Brain pericyte (primary cell): ENCODE data around the gene SPTB.

Source experiments
- DNase-seq: peaks from one replicate; pipeline ENCODE4 v3.0.0-alpha.2; 2012; ENCODE audit warnings: low read depth, low spot score

SPTB gene

DNA sequence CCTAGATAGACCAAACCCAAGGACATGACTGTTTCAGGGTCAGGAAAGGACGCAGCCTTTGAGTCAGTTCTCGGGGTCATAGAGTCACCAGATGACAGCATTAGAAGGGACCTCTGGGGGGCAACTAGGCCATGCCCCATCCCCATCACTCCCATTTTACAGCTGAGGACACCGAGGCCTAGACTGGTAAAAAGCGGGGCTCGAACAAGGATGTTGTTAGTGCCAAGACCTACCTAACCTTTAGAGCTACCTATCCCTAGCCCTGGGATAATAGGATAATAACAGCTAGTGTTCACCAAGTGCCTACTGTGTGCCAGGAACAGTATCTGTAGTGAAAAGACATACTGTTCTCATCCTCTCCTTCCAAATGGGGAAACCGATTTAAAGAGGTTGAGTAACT, 126.8 kb downstream of the SPTB start:
- no peak for DNase-seq

- DNase-seq: no peak
Measured at GRCh38 chr14:64748995-64749714, 130.6 kb downstream of the SPTB start.

- DNase-seq: no peak
Measured at GRCh38 chr14:64748521-64748920, 131.2 kb downstream of the SPTB start.

DNA sequence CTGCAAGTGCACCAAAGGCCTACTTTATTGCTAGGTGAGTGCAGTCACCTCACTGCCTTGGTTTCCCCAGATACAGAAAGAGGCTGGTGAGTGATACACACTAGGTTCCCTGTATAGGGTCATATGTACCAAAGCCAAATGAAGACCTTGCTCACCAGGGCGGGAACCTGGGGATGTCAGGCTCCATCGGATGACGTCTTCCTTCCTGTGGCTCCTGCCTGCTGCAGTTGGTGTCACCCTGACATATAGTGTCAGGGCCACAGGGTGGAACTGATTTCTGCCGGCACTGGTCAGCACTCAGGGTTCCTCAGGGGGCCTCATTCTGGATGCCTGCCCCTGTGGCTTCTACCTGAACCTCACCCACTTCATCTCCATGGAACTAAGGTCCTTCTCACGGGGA, 132.4 kb downstream of the SPTB start:
- no peak for DNase-seq

DNA sequence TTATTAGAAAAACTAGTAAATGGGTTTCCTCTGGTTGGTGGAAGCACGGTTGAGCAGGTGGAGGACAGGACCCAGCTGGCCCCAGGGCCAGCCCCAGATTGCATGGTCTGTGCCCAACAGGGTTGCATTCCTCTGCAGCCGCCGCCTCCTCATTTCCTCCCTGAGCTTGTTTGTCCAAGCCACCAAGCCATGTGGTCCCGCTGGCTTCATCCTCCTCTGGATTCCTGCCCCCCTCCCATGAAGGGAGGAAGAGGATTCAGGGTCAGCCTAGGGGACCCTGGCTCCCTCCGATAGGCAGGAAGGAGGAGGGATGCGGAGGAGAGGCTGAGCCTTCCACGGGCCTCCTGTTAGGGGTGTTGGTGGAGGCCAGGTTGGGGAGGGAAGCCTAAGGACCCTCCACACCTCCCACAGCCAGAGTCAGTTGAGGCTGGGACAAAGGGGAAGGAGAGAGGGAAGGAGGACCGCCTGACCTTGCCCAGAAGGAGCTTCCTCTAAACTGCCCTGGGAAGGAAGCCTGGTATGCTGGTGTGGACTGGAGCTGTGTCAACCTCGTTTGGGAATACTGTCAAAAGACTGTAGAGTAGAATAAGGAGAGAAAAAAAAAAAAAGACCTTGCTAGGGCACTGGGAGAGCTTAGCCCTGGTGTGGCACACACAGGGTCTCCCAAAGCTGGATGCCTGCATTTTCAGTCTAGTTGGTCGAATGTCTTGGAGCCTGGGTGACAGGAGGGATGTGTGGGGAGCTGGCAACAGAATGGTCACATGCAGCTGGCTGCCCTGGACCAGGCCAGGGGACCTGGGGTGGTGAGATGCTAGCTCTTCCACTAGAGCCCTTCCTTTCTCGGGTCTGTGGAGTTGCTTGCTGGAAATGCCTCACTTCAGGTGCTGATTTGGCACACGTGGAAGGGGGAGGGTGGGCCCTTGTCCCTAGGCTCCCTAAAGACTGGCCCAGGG, 133.1 kb downstream of the SPTB start:
- DNase-seq: no peak

- no peak for DNase-seq
Measured at GRCh38 chr14:64745511-64746091, 134.1 kb downstream of the SPTB start.

GRCh38 chr14:64743061-64743460, 136.6 kb downstream of the SPTB start:
- DNase-seq: no peak

DNA sequence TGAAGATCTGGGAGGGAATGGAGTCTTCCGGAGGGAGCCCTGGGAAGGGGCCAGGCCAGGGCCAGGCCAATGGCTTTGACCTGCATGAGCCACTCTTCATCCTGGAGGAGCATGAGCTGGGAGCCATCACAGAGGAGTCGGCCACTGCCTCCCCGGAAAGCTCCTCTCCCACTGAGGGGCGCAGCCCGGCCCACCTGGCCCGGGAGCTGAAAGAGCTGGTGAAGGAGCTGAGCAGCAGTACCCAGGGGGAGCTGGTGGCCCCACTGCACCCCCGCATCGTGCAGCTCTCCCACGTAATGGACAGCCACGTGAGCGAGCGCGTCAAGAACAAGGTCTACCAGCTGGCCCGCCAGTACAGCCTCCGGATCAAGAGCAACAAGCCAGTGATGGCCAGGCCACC, 137.7 kb downstream of the SPTB start:
- DNase-seq: no peak

GRCh38 chr14:64741200-64741599, 138.5 kb downstream of the SPTB start:
- no peak for DNase-seq

DNA sequence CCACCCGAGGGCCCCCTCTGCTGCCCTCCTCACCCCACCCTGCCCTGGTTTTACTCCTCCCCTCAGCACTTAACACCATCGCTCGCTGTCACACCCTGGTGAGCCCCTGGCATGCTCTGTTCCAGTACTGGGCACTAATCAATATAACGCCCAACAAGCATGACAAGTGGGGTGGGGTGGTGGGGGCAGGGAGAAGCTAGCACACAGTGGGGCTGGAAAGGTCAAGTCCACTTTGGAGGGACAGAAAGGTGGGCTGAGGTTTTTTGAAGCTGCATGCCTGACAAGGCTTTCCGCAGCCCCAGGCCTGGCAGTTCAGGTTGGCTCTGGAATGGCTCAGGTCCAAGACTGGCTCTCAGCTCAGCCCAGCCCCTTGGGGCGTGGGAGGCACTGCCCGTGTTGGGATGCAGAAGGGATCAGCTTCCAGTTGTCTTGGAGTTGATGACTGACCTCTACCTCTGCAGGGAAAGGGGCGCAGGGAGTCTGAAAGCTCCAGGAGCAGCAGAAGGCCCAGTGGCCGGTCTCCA, 141.4 kb downstream of the SPTB start:
- no peak for DNase-seq

DNA sequence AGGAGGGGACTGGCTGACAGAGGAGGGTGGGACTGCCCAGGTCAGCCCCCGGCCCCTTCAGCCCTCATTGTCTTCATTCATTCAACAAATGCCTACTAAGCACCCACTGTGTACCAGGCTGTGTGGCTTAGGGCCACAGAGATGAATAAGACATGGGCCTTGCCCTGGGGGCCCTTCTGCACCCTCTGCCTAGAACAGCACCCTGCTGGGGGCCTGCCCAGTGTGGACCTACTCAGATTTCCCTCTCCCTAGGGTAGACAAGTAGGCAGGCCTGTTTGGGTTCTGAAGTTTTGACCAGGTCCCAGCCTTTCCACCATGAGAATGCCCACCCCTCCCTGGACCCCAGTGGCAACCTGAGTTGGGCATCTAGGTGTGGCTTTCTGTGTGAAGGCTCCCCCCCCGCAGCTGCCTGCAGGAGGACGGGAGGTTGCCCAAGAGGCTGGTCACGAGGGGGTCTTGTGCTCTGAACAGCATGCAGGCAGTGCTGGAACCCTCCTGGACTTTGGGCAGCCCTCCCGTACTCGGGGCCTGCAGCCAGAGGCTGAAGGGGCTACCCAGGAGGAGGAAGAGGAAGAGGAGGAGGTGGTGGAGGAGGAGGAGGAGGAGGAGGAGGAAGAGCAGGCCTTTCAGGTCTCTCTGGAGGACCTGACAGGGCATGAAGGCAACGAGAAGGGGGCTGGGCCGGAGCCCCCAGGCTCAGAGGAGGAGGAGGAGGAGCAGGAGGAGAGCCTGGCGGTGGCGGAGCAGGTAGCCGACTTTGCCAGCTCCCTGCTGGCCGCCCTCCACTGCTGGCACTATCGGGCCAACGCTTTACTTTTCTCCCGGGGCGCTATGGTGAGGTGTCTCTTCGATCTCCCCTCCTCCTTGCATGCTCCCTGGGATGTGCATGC, 142.1 kb downstream of the SPTB start:
- DNase-seq: no peak

GRCh38 chr14:64736271-64737169, 143.2 kb downstream of the SPTB start:
- DNase-seq: no peak

DNA sequence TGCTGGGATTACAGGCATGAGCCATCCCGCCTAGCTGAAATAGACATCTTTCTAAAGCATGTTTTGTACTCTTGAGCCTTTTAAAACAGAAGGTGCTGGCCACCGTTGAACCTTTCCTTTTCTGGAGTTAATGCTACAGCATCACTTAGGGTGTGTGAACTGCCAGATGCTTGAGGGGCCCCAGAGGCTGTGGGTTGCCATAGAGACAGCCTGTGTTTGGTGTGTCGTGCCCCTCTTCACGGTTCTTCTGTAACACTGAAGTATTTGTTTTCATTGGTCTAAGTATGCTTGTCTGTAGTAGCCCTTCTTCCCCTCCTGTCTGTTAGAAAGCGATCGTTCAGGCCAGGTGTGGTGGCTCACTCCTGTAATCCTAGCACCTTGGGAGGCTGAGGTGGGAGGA, 144.7 kb downstream of the SPTB start:
- DNase-seq: no peak

- DNase-seq: no peak
Measured at GRCh38 chr14:64733899-64734298, 145.8 kb downstream of the SPTB start.

GRCh38 chr14:64733321-64733720, 146.4 kb downstream of the SPTB start:
- no peak for DNase-seq

- DNase-seq: no peak
Measured at GRCh38 chr14:64732536-64733120, 147.1 kb downstream of the SPTB start.

DNA sequence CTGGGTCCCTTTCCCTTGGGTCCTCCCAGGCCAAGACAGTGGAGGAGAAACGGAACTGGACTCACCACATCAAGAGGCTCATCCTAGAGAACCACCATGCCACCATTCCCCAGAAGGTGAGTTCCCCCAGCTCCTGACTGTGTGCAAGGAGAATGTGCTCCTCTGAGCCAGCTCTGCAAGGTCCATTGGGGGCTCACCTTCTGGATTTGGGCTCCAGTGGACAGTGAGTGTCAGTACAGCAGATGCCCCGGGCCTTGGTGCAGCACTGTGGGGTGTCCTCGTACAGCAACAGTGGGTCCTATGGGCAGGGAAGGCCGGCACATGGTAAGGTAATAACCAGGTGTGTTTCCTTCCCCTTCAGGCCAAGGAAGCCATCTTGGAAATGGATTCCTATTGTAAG, 147.6 kb downstream of the SPTB start:
- DNase-seq: no peak

GRCh38 chr14:64731141-64731581, 148.5 kb downstream of the SPTB start:
- DNase-seq: no peak

DNA sequence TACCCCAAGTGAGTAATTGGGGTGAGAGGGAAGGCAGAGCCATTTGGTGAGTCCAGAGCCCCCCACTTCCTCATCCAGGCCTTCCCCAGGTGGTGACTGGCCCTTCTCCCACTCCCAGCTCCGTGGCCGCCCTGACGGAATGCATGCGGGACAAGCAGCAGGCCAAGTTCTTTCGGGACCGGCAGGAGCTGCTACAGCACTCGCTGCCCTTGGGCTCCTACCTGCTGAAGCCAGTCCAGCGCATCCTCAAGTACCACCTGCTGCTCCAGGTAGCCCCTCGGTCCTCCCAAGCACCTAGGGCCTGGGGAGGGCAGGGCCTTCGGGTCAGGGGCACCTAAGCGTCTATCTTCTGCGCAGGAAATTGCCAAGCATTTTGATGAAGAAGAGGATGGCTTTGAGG, 149.0 kb downstream of the SPTB start:
- DNase-seq: no peak

- DNase-seq: no peak
Measured at GRCh38 chr14:64730061-64730440, 149.7 kb downstream of the SPTB start.
